ENCODE results near the gene CLIC4. TPM values are rescaled to one million over a fixed set of nuclear protein-coding genes. Genes with fewer than 3 reads are reported as not detected.
A peak's percentile ranks its signal among the peaks of the same experiment; 100 is the strongest.

The CLIC4 gene
- total and polyA plus RNA-seq, 4 experiments from 2014 or later = 0.62 to 3.8 (median 2.4) TPM

DNA sequence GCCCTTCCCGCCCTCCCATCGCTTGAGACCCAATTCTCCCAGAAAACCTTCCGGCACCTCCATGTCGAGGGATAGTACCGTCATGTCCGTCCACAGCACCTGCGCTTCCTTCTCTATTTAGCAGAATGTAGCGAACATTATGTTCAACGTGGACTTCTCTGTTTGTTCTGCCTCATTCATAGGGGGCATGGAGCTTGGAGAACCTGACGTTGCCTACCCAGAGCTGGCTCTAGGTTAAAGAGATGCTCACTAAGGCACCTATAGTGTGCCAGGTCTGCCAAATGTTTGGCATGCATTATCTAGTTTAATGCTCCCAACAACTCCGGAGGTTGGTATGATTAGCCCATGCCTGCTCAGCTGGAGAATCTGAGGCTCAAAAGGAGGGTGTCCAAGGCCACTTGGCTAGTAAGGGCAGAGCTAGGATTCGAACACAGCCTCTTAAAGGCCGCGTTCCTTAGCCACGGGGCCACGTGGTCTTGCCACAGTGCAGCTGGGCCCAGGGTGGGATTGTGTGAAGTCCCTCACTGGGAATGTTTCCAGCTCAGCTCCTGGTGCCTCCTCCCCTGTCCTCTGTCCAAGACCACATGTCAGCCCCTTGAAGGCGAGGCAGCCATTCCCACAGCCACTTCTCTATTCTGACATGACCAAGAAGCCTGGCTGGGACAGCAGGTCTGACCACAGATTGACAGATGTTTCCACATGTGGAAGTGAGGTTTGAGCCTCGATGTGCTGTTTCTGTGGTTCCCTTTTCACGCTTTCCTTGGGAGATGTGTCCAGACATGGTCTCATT, 127.0 kb downstream of the CLIC4 start:
- Histone ChIP-seq H3K4me1 (ENCODE audit: insufficient read depth, low read length) (peaks cover 8% of the 10 kb centered on the region), H3K4me3 (ENCODE audit: low read length in 2 of 2) (no peak overlapping the region), H3K27ac (ENCODE audit: low read depth, low read length) (no peak overlapping the region), H3K36me3 (ENCODE audit: insufficient read depth, low read length) (no peaks in the 10 kb centered on the region), H3K27me3 (ENCODE audit: insufficient read depth, low read length) (no peaks in the 10 kb centered on the region), H3K9me3 (ENCODE audit: control insufficient read depth in 1 of 2, low read length in 2 of 2) (no peaks in the 10 kb centered on the region)
- peaks cover 0 to 2% of the 10 kb centered on the region in 2 donors for H3K27me3 Mint-ChIP-seq
- no peak for DNase-seq
- ChIA-PET CTCF (ENCODE audit: partially characterized antibody) (no interaction called here), POLR2A (ENCODE audit: partially characterized antibody) (interaction anchor here (1.2 kb wide), 1 partner anchor 55 kb away, joined by 3 read pairs; no protein-coding TSS in a partner anchor)
- no peaks in the 10 kb centered on the region for H3K36me3 Mint-ChIP-seq
- peaks cover 1 to 13% (median 4%) of the 10 kb centered on the region in 4 donors for H3K4me1 Mint-ChIP-seq
- H3K4me3 Mint-ChIP-seq = no peak overlapping the region
- peak overlapping the region in 3 of 7 donors; percentile 14 to 59 (median 24) for H3K27ac Mint-ChIP-seq
- H3K9me3 Mint-ChIP-seq = peaks cover 0 to 1% (median 0%) of the 10 kb centered on the region in 8 donors
- intact Hi-C loops (cut with micrococcal nuclease) = no loop called here

DNA sequence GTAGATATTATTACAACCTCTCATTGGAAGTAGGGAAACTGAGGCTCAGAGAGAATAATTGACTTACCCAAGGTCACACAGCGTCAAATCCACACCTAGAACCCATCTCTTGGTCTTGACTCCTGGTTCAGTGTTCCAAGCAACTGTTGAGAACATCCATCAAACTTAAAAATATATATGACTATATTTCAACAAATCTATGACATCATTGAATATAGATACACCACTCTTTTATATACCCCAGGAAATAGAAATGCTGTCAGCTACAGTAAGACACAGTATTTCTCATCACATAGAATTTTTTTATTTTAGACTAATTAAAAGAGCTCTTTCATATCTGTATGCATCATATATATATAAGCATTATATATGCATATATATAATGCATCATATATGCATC, 127.9 kb downstream of the CLIC4 start:
- Mint-ChIP-seq H3K4me1 (peaks cover 1 to 13% (median 4%) of the 10 kb centered on the region in 4 donors), H3K9me3 (peaks cover 0 to 1% (median 0%) of the 10 kb centered on the region in 8 donors), H3K4me3 (no peak overlapping the region), H3K27me3 (no peaks in the 10 kb centered on the region), H3K27ac (peak overlapping the region in 1 of 7 donors; percentile 14), H3K36me3 (no peaks in the 10 kb centered on the region)
- no peak for DNase-seq
- Histone ChIP-seq H3K4me1 (ENCODE audit: insufficient read depth, low read length) (peaks cover 8% of the 10 kb centered on the region), H3K27ac (ENCODE audit: low read depth, low read length) (no peak overlapping the region), H3K36me3 (ENCODE audit: insufficient read depth, low read length) (no peaks in the 10 kb centered on the region), H3K27me3 (ENCODE audit: insufficient read depth, low read length) (no peaks in the 10 kb centered on the region), H3K9me3 (ENCODE audit: control insufficient read depth in 1 of 2, low read length in 2 of 2) (no peaks in the 10 kb centered on the region), H3K4me3 (ENCODE audit: low read length in 2 of 2) (no peak overlapping the region)
- CTCF ChIA-PET (ENCODE audit: partially characterized antibody) = interaction anchor here (1.8 kb wide), 1 partner anchor 43 kb away, joined by 4 read pairs; no protein-coding TSS in a partner anchor
- intact Hi-C loops (cut with micrococcal nuclease) = no loop called here
- POLR2A ChIA-PET (ENCODE audit: partially characterized antibody) = no interaction called here

DNA sequence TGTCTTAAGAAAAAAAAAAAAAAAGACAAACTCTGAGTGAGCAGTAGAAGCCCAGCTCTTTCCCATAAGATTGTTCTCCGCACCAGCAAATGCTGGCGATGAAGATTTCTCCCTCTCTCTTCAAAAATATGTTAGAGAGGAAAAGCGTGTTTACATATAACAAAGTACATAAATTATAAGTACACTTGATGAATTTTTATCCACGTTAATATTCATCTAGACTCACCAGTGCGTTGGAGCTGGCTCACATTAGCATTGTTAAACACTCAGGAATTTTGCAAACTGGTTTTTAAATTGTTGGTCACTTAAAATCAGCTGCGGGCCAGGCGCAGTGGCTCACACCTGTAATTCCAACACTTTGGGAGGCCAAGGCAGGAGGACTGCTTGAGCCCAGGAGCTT, 128.8 kb downstream of the CLIC4 start:
- H3K36me3 Mint-ChIP-seq = no peaks in the 10 kb centered on the region
- H3K36me3 ChIP-seq (ENCODE audit: insufficient read depth, low read length) = no peaks in the 10 kb centered on the region
- H3K27ac ChIP-seq (ENCODE audit: low read depth, low read length) = no peak overlapping the region
- peaks cover 8% of the 10 kb centered on the region for H3K4me1 ChIP-seq (ENCODE audit: insufficient read depth, low read length)
- ChIA-PET POLR2A (ENCODE audit: partially characterized antibody) (no interaction called here), CTCF (ENCODE audit: partially characterized antibody) (interaction anchor here (1.8 kb wide), 1 partner anchor 43 kb away, joined by 4 read pairs; no protein-coding TSS in a partner anchor)
- peaks cover 1 to 6% (median 4%) of the 10 kb centered on the region in 4 donors for H3K4me1 Mint-ChIP-seq
- no peak overlapping the region for H3K27ac Mint-ChIP-seq
- H3K4me3 ChIP-seq (ENCODE audit: low read length in 2 of 2) = no peak overlapping the region
- H3K9me3 Mint-ChIP-seq = peaks cover 0 to 1% (median 0%) of the 10 kb centered on the region in 8 donors
- H3K9me3 ChIP-seq (ENCODE audit: control insufficient read depth in 1 of 2, low read length in 2 of 2) = no peaks in the 10 kb centered on the region
- intact Hi-C loops (cut with micrococcal nuclease) = no loop called here
- H3K27me3 ChIP-seq (ENCODE audit: insufficient read depth, low read length) = no peaks in the 10 kb centered on the region
- DNase-seq = no peak
- H3K27me3 Mint-ChIP-seq = peaks cover 0 to 3% of the 10 kb centered on the region in 2 donors
- no peak overlapping the region for H3K4me3 Mint-ChIP-seq

DNA sequence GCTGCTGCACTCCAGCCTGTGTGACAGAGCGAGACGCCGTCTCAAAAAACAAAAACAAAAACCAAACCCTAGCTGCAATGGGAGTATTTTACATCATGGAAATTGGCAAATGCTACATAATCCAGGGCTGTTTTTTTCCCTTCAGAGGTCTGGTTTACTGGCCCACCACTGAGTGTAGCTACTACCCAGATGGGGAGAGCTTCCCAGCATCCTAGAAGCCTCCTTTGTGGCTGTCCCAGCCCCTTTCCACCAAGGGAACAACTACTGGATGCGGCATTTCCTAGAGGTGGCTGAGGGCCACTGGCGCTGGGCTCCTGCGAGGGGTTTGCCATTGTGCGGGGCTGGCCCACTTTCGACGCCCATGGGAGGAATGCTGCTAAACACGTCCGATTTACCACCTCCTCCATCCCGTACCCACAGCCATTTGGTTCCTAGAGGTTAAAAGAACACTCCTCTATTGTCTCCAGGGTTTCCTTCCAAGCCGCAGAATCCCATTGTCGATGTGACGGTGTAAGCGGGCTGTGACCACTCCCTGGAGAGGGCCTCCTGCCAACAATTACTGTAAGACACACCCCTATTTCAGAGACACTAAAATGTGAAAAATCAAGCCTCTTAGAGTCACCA, 129.5 kb downstream of the CLIC4 start:
- ChIA-PET POLR2A (ENCODE audit: partially characterized antibody) (no interaction called here), CTCF (ENCODE audit: partially characterized antibody) (interaction anchor here (1.8 kb wide), 1 partner anchor 44 kb away, joined by 4 read pairs; no protein-coding TSS in a partner anchor)
- intact Hi-C loops (cut with micrococcal nuclease) = no loop called here
- H3K4me3 ChIP-seq (ENCODE audit: low read length in 2 of 2) = no peak overlapping the region
- no peaks in the 10 kb centered on the region for H3K9me3 ChIP-seq (ENCODE audit: control insufficient read depth in 1 of 2, low read length in 2 of 2)
- no peaks in the 10 kb centered on the region for H3K27me3 ChIP-seq (ENCODE audit: insufficient read depth, low read length)
- H3K27ac ChIP-seq (ENCODE audit: low read depth, low read length) = no peak overlapping the region
- DNase-seq = no peak
- H3K4me3 Mint-ChIP-seq = no peak overlapping the region
- no peaks in the 10 kb centered on the region for H3K36me3 ChIP-seq (ENCODE audit: insufficient read depth, low read length)
- H3K9me3 Mint-ChIP-seq = peaks cover 0 to 1% (median 0%) of the 10 kb centered on the region in 8 donors
- no peaks in the 10 kb centered on the region for H3K36me3 Mint-ChIP-seq
- H3K4me1 ChIP-seq (ENCODE audit: insufficient read depth, low read length) = peaks cover 8% of the 10 kb centered on the region
- H3K27me3 Mint-ChIP-seq = peaks cover 0 to 4% of the 10 kb centered on the region in 2 donors
- no peak overlapping the region for H3K27ac Mint-ChIP-seq
- H3K4me1 Mint-ChIP-seq = peaks cover 1 to 4% (median 3%) of the 10 kb centered on the region in 4 donors

DNA sequence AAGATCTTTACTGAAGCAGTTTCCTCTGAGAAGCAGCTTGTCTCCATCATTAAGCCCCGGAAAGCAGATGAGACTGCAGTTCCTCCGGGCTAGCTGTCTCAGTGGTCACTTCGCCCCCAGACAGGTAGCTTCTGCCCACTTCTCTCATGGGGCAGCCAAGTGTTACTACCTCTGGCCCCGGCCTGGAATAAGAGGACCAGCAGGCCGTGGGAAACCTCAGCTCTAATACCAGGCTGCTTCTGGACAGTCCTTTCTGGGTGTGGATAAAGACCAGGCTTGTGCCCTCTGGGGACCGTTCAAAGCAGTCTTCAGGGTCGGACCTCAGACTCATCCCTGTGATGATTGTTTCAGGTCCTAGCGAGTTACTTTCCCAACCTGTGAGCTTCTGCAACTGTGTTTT, 130.0 kb downstream of the CLIC4 start:
- Mint-ChIP-seq H3K27me3 (peaks cover 0 to 5% of the 10 kb centered on the region in 2 donors), H3K36me3 (no peaks in the 10 kb centered on the region), H3K27ac (no peak overlapping the region), H3K9me3 (peaks cover 0 to 1% (median 0%) of the 10 kb centered on the region in 8 donors), H3K4me3 (no peak overlapping the region), H3K4me1 (peaks cover 1 to 4% (median 3%) of the 10 kb centered on the region in 4 donors)
- intact Hi-C loops (cut with micrococcal nuclease) = no loop called here
- Histone ChIP-seq H3K27me3 (ENCODE audit: insufficient read depth, low read length) (no peaks in the 10 kb centered on the region), H3K9me3 (ENCODE audit: control insufficient read depth in 1 of 2, low read length in 2 of 2) (no peaks in the 10 kb centered on the region), H3K36me3 (ENCODE audit: insufficient read depth, low read length) (no peaks in the 10 kb centered on the region), H3K4me1 (ENCODE audit: insufficient read depth, low read length) (peaks cover 8% of the 10 kb centered on the region), H3K27ac (ENCODE audit: low read depth, low read length) (no peak overlapping the region), H3K4me3 (ENCODE audit: low read length in 2 of 2) (no peak overlapping the region)
- DNase-seq = no peak
- CTCF ChIA-PET (ENCODE audit: partially characterized antibody) = no interaction called here
- POLR2A ChIA-PET (ENCODE audit: partially characterized antibody) = no interaction called here

DNA sequence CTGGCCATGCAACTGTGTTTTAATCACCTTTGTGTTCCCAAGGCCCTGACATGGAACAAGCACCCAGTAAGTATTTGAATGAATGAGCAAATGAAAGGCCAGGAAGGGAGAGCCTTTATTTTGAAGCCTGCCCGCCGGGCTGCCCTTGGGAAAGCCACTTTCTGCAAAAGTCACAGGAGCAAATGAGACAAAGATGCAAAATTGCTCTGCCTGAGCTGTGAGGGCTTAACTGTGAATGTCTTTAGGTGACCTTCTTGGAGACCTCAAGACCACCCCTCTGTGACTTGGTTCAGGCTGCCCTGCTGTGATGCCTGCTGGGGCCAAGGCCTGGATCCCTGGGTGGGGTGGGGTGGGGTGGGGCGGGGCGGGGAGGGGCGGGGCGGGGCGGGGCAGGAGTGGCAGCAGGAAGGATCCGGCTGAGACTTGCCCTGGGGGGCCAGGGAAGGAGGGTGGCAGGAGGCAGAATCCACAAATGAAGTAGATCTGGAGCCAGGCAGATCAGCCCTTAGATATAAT, 130.8 kb downstream of the CLIC4 start:
- intact Hi-C loops (cut with micrococcal nuclease) = no loop called here

DNA sequence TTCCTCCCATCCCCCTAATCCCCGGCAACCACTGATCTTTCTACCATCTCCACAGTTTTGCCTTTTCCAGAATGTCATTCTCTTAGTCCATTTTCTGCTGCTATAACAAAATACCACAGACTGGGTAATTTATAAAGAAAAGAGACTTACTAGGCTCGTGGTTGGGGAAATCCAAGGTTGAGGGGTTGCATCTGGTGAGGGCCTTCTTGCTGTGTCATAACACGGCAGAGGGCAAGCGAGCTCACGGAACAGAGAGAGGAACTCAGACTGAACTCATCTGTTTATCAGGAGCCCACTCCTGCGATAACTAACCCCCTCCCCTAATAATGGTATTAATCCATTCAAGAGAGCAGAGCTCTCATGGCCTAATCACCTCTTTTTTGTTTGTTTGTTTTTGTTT, 132.8 kb downstream of the CLIC4 start:
- Mint-ChIP-seq H3K27ac (no peak overlapping the region), H3K4me3 (no peak overlapping the region), H3K9me3 (peaks cover under 1 to 6% (median 2%) of the 10 kb centered on the region in 8 donors), H3K4me1 (no peaks in the 10 kb centered on the region), H3K27me3 (peaks cover 0 to 5% of the 10 kb centered on the region in 2 donors), H3K36me3 (peaks cover 0 to 1% of the 10 kb centered on the region in 2 donors)
- no peaks in the 10 kb centered on the region for H3K9me3 ChIP-seq (ENCODE audit: control insufficient read depth in 1 of 2, low read length in 2 of 2)
- no peak overlapping the region for H3K27ac ChIP-seq (ENCODE audit: low read depth, low read length)
- DNase-seq = no peak
- intact Hi-C loops (cut with micrococcal nuclease) = no loop called here
- ChIA-PET POLR2A (ENCODE audit: partially characterized antibody) (no interaction called here), CTCF (ENCODE audit: partially characterized antibody) (no interaction called here)
- H3K36me3 ChIP-seq (ENCODE audit: insufficient read depth, low read length) = no peaks in the 10 kb centered on the region
- H3K4me3 ChIP-seq (ENCODE audit: low read length in 2 of 2) = no peak overlapping the region
- H3K27me3 ChIP-seq (ENCODE audit: insufficient read depth, low read length) = no peaks in the 10 kb centered on the region
- no peaks in the 10 kb centered on the region for H3K4me1 ChIP-seq (ENCODE audit: insufficient read depth, low read length)

More for the DNA sequence above, 130.8 kb downstream of the CLIC4 start:
- H3K36me3 Mint-ChIP-seq = no peaks in the 10 kb centered on the region
- ChIA-PET CTCF (ENCODE audit: partially characterized antibody) (no interaction called here), POLR2A (ENCODE audit: partially characterized antibody) (no interaction called here)
- Histone ChIP-seq H3K4me1 (ENCODE audit: insufficient read depth, low read length) (peaks cover 3% of the 10 kb centered on the region), H3K27ac (ENCODE audit: low read depth, low read length) (no peak overlapping the region), H3K9me3 (ENCODE audit: control insufficient read depth in 1 of 2, low read length in 2 of 2) (no peaks in the 10 kb centered on the region), H3K36me3 (ENCODE audit: insufficient read depth, low read length) (no peaks in the 10 kb centered on the region), H3K4me3 (ENCODE audit: low read length in 2 of 2) (no peak overlapping the region), H3K27me3 (ENCODE audit: insufficient read depth, low read length) (no peaks in the 10 kb centered on the region)
- peak overlapping the region in 2 of 7 donors; percentile 24 to 69 for H3K27ac Mint-ChIP-seq
- no peak overlapping the region for H3K4me3 Mint-ChIP-seq
- H3K27me3 Mint-ChIP-seq = peaks cover 0 to 5% of the 10 kb centered on the region in 2 donors
- DNase-seq = no peak
- H3K9me3 Mint-ChIP-seq = no peaks in the 10 kb centered on the region
- H3K4me1 Mint-ChIP-seq = peaks cover 0 to 2% (median 2%) of the 10 kb centered on the region in 4 donors

All from CD4-positive, alpha-beta memory T cell (primary cell).